GM12874 (cell line): ENCODE measurements around the gene ARL13B.

Source experiments
- TF ChIP-seq, protein P1 (sequence below): IDR thresholded peaks from 2 replicates; pipeline ENCODE4 v1.5.1; 2011; ENCODE audit warnings: low read depth, mild to moderate bottlenecking, control low read depth, low read length, moderate library complexity; ENCODE audit not compliant: insufficient read depth

Gene ARL13B

DNA sequence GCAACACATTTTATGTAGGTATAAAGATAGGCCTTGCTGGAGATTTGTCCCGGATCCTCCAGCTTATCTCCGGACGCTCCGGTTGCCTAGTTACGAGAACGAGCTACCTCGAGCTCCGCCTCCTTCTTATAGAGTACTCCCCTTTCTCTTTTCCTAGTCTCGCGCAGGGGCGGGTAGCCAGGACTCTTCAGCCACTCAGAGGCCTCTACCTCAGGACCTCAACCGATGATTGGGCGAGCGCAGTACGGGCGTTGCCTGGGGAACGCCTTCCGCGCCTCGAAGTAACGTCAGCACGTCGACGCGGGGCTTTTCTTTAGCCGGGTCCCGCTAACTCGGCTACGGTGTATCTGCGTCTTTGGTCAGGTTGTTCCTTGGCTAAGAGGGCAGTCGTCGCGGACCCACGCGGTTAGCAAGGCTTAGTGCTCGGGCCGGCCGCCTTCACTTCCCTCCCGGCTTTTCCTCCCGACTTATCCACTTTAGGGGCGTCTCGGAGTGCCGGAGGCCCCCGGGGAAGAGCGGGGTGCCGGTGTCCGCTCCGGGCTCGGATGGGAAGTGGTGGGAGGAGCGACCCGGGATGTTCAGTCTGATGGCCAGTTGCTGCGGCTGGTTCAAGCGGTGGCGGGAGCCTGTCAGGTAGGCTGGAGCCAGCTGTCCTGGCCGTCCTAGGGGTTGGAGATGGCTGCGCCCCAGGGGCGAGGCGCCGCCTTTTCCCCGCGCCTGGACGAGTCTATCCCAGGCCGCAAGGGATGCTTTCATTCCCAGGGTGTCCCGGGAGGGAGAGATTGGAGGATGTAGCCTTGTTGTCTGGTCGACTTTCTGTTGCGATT is at the start of gene ARL13B:
Gene ARL13B (plus strand): TSS at position 306 of the 827 bp plus-strand sequence. CDS start 269 bp downstream, at position 575.
- TF ChIP-seq, protein P1, sequence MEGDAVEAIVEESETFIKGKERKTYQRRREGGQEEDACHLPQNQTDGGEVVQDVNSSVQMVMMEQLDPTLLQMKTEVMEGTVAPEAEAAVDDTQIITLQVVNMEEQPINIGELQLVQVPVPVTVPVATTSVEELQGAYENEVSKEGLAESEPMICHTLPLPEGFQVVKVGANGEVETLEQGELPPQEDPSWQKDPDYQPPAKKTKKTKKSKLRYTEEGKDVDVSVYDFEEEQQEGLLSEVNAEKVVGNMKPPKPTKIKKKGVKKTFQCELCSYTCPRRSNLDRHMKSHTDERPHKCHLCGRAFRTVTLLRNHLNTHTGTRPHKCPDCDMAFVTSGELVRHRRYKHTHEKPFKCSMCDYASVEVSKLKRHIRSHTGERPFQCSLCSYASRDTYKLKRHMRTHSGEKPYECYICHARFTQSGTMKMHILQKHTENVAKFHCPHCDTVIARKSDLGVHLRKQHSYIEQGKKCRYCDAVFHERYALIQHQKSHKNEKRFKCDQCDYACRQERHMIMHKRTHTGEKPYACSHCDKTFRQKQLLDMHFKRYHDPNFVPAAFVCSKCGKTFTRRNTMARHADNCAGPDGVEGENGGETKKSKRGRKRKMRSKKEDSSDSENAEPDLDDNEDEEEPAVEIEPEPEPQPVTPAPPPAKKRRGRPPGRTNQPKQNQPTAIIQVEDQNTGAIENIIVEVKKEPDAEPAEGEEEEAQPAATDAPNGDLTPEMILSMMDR: no peak

DNA sequence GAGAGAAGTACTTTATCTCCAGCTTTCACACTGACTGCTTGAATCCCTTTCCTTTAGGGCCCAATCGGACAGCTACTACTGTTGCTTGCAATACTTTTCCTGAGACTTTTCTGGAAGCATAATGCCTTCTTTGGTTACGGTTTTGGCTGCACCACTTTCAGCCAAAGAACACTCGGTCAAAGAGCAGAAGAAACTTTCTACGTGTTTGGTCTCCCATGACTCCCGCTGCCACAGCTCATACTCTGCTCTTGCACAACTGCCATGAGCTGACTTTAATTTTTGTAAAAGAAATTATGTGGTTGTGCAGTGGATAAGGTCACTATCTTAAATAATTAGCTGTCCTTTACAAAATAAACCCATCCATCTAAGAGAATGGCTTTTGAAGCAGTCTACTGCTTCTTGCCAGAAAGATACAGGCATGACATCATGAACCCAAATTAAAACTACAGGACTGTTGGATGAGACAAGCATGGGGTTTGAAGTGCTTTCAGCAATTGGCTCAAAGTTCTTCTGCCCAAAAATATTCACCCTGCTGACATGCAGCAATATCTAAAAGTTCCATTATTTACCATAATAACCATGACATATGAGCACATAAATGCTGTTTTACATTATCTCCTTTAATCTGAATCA is 48.2 kb upstream of the ARL13B start:
- TF ChIP-seq, protein P1: no peak

DNA sequence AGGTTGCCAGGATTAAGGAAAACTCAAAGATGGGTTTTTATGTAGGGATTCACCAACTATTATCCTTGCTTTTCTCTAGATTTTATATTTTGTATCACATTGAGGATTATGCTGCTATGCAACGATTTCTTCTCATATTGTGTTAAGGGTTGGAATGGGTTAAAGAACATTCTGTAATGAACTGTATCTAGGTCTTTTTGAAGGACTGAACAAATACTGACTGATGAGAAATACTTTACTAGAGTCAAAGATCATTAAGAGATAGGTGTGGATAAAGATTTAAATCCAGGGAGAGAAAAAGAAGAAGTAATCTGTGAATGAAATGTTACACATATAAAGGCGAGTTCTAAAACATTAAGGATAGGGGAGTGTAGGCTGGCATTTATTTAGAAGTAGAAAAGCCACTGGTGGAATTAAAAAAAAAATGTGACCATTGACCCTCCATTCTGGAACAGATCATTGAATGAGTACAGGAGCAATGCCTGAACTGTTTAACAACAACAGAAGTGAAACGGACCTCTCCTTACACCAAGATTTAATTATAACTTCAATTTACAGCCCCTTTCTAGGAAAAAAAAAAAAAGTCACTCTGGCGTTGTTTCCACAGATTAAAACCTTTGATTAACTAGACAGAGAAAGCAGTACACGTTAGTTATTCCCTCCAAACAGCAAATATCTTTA is 45.4 kb upstream of the ARL13B start:
- TF ChIP-seq, protein P1: no peak

DNA sequence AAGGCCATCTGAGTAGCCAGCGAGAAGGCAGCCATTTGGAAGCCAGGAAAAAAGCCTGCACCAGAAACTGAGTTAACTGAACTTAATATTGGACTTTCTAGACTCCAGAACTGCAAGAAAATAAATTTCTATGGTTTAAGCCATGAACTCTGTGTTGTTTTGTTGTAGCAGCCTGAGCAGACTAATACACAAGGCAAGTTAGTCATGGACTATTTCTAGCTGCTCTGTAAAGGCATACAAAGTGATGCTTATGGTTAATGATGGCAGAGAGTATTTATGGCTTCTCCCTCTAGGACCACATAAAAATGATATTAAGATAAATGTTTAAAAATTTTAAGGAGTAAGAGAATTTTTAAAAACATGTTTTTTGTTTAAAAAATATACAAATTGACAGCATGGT is 43.4 kb upstream of the ARL13B start:
- TF ChIP-seq, protein P1: no peak

DNA sequence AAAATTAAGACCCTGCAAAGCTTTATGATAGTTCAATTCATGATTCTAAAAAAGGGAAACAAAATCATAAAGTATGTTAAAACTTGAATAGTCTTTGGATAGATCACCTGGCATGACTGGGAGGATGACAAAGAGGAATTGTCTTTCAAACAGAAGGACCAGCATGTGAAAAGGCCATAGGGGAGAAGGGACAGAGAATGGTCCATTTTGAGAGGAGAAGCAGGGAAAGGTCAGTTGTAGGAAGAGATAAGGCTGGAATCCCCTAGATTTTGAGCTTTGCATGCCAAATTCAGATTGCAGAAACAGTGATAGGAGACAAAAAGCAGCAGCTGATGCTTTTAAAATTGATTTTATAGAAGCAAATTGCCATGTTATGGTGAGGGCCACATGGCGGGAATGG is 18.9 kb upstream of the ARL13B start:
- TF ChIP-seq, protein P1: no peak

DNA sequence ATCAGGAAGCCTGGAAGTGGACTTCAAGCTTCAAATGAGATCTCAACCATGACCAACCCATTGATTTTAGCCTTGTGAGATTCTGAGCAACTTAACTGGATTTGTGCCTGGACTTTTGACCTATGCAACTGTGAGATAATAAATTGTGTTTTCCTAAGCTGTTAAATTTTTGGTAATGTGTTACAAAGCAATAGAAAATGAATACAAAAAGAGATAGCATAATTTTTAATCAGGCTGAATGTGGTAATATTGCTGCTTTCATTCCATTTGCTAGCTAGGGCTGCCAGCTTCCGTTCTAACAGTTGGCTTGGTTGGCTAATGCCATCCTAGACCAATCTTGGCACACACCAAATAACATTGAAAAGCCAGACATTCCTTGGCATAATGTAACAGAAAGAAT is 18.5 kb upstream of the ARL13B start:
- TF ChIP-seq, protein P1: no peak

DNA sequence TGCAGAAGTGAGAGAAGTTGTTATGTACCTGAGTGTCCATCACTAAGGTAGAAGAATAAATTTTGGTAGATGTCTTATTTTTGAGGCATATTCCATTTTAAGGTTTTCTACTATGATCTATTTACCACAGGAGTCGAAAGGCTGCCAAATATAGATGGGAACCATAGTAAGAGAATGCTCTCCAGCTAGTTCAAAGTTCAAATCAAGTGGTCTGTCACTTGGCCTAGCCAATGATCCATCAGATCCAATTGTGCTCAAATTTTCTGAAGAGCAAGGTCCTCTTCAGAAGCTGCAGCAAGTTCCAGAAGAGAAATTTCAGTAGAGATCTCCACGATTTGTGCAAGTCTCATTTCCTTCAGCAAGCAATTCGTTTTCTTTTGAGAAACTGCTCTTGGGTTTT is 17.2 kb upstream of the ARL13B start:
- TF ChIP-seq, protein P1: no peak
